Esophagus muscularis mucosa (tissue), 4 donors: Measurements from ENCODE around the gene C4orf50. TPM values are rescaled to one million over a fixed set of nuclear protein-coding genes. Genes with fewer than 3 reads are reported as not detected.

Experiments used
- DNase-seq: peaks from one replicate; pipeline ENCODE4 v3.0.0-alpha.2; 2017; ENCODE audit errors: extremely low spot score
- H3K27ac ChIP-seq, 4 donors: fragments of 200-600 bp; sonication (generic); replicated peaks in 1 of 4; 1 replicate in 3 of 4; 2 replicates in 1 of 4; pipeline ENCODE4 v1.5.1; 2016 to 2019; ENCODE audit warnings: mild to moderate bottlenecking in 1 of 4
- H3K27me3 ChIP-seq, 4 donors: fragments of 200-600 bp; sonication (generic); one replicate each; pipeline versions ENCODE4 v1.5.1 to v1.6.0; 2016 to 2019
- H3K36me3 ChIP-seq, 4 donors: fragments of 200-600 bp; sonication (generic); one replicate each; pipeline ENCODE4 v1.5.1; 2016 to 2019
- H3K4me1 ChIP-seq, 4 donors: fragments of 200-600 bp; sonication (generic); one replicate each; pipeline ENCODE4 v1.5.1; 2016 to 2019
- H3K4me3 ChIP-seq, 4 donors: fragments of 200-600 bp; sonication (generic); 1 replicate in 2 of 4; 2 replicates in 2 of 4; pipeline ENCODE4 v1.5.1; 2016 to 2019; ENCODE audit warnings: mild to moderate bottlenecking in 4 of 4, moderate library complexity in 1 of 4
- H3K9me3 ChIP-seq, 4 donors: fragments of 200-600 bp; sonication (generic); 1 replicate in 3 of 4; 2 replicates in 1 of 4; pipeline ENCODE4 v1.5.1; 2016 to 2019
- CTCF ChIP-seq, 3 experiments: fragments of 200-600 bp in 2 of 3; fragments of 450-650 bp in 1 of 3; sonication (generic) in 2 of 3; IDR thresholded peaks; one replicate each; pipeline ENCODE4 v1.5.1; 2017 to 2019; ENCODE audit warnings: antibody characterized with exemption in 3 of 3, mild to moderate bottlenecking in 2 of 3, moderate library complexity in 1 of 3
- EP300 ChIP-seq: sonication (generic); formaldehyde crosslinking; IDR thresholded peaks from one replicate; pipeline ENCODE4 v1.6.1; 2017; ENCODE audit warnings: antibody characterized with exemption
- POLR2A ChIP-seq: fragments of 450-650 bp; IDR thresholded peaks from one replicate; pipeline ENCODE4 v1.6.1; 2017; ENCODE audit warnings: antibody characterized with exemption, moderate library complexity, mild to moderate bottlenecking, low read depth
- POLR2AphosphoS5 ChIP-seq, 2 donors: sonication (generic); formaldehyde crosslinking; IDR thresholded peaks; one replicate each; pipeline ENCODE4 v1.6.1; 2017; ENCODE audit warnings: antibody characterized with exemption in 2 of 2
- WGBS: methylation state at CpG from one replicate; pipeline ENCODE4 v1.1.5; 2018; 5-methylcytosine and 5-hydroxymethylcytosine counted together
- intact Hi-C: fragments of 100-400 bp; cut with DNase I; formaldehyde crosslinking; loops from one replicate; pipeline ENCODE4 v1.15.1; 2023
- total RNA-seq, 4 donors: library from RNA; depleted of rRNA; stranded (reverse); fragments of >200 nt; gene quantifications; one replicate each; pipeline versions ENCODE4 v1.1.0 to v1.2.1, GENCODE V29; 2016

C4orf50 gene
- total RNA-seq, 4 donors from 2014 or later: 0.11 to 0.42 (median 0.26) TPM

GRCh38 chr4:5967783-5968182 lies 50.4 kb downstream of the C4orf50 start:
- H3K36me3 ChIP-seq: no peaks in the 10 kb centered on the region
- intact Hi-C loops: no loop called here
- 59% methylated on average over 6 of the region's 6 CpGs for WGBS
- DNase-seq: no peak
- no peak overlapping the region for H3K27ac ChIP-seq
- H3K4me3 ChIP-seq: no peak overlapping the region
- H3K9me3 ChIP-seq: no peaks in the 10 kb centered on the region
- no peaks in the 10 kb centered on the region for H3K4me1 ChIP-seq
- H3K27me3 ChIP-seq: peaks cover 0 to 40% (median 0%) of the 10 kb centered on the region in 4 donors
- TF ChIP-seq CTCF (IDR thresholded peaks at IDR 0.05): no peak
- no peak for TF ChIP-seq POLR2A
- TF ChIP-seq EP300: no peak

GRCh38 chr4:5965225-5965624 lies 53.0 kb downstream of the C4orf50 start:
- Histone ChIP-seq H3K27me3 (peaks cover 0 to 36% (median 0%) of the 10 kb centered on the region in 4 donors), H3K36me3 (no peaks in the 10 kb centered on the region), H3K9me3 (no peaks in the 10 kb centered on the region), H3K4me3 (no peak overlapping the region), H3K4me1 (no peaks in the 10 kb centered on the region), H3K27ac (no peak overlapping the region)
- DNase-seq: no peak
- intact Hi-C loops: no loop called here
- WGBS: 78% methylated on average over 9 of the region's 9 CpGs
- TF ChIP-seq POLR2A: no peak
- TF ChIP-seq EP300: no peak
- TF ChIP-seq POLR2AphosphoS5 (IDR thresholded peaks at IDR 0.05): no peak
- TF ChIP-seq CTCF (IDR thresholded peaks at IDR 0.05): no peak

- no peak for TF ChIP-seq CTCF (IDR thresholded peaks at IDR 0.05)
- TF ChIP-seq POLR2AphosphoS5 (IDR thresholded peaks at IDR 0.05): no peak
- TF ChIP-seq EP300: no peak
- no peak for TF ChIP-seq POLR2A
- Histone ChIP-seq H3K36me3 (no peaks in the 10 kb centered on the region), H3K27ac (no peak overlapping the region), H3K4me1 (no peaks in the 10 kb centered on the region), H3K4me3 (no peak overlapping the region), H3K27me3 (peaks cover 0 to 37% (median 0%) of the 10 kb centered on the region in 4 donors), H3K9me3 (no peaks in the 10 kb centered on the region)
- DNase-seq: no peak
- intact Hi-C loops: no loop called here
- WGBS: 28% methylated on average over 5 of the region's 5 CpGs
Observed at GRCh38 chr4:5964030-5964429, 54.2 kb downstream of the C4orf50 start.

GRCh38 chr4:5963611-5964010 lies 54.6 kb downstream of the C4orf50 start:
- Histone ChIP-seq H3K4me3 (no peak overlapping the region), H3K36me3 (no peaks in the 10 kb centered on the region), H3K27ac (no peak overlapping the region), H3K27me3 (peaks cover 0 to 41% (median 0%) of the 10 kb centered on the region in 4 donors), H3K9me3 (no peaks in the 10 kb centered on the region), H3K4me1 (no peaks in the 10 kb centered on the region)
- DNase-seq: no peak
- 46% methylated on average over 2 of the region's 2 CpGs for WGBS
- TF ChIP-seq POLR2AphosphoS5 (IDR thresholded peaks at IDR 0.05) (no peak), POLR2A (no peak), CTCF (IDR thresholded peaks at IDR 0.05) (no peak), EP300 (no peak)
- intact Hi-C loops: no loop called here

GRCh38 chr4:5962416-5962815 lies 55.8 kb downstream of the C4orf50 start:
- TF ChIP-seq EP300: no peak
- TF ChIP-seq POLR2A: no peak
- no peak for TF ChIP-seq POLR2AphosphoS5 (IDR thresholded peaks at IDR 0.05)
- no peak for TF ChIP-seq CTCF (IDR thresholded peaks at IDR 0.05)
- Histone ChIP-seq H3K4me1 (no peaks in the 10 kb centered on the region), H3K36me3 (no peaks in the 10 kb centered on the region), H3K4me3 (no peak overlapping the region), H3K27me3 (peaks cover 0 to 51% (median 0%) of the 10 kb centered on the region in 4 donors), H3K9me3 (no peaks in the 10 kb centered on the region), H3K27ac (no peak overlapping the region)
- intact Hi-C loops: no loop called here
- WGBS: 82% methylated on average over 6 of the region's 6 CpGs
- DNase-seq: no peak
